HFFc6 (cell line): ENCODE results near the gene UXS1. TPM values are rescaled to one million over a fixed set of nuclear protein-coding genes. Genes with fewer than 3 reads are reported as not detected.

ENCODE experiments used
- DNase-seq: peaks from one replicate; pipeline ENCODE4 v3.0.0-alpha.2; 2018
- H3K27ac Mint-ChIP-seq: 2 replicates; pipeline ENCODE4 v1.8.0; 2020; ENCODE audit warnings: mild to moderate bottlenecking, mixed read lengths
- H3K27me3 Mint-ChIP-seq: 2 replicates; pipeline ENCODE4 v1.8.0; 2021; ENCODE audit warnings: mild to moderate bottlenecking, moderate library complexity, mixed read lengths; ENCODE audit not compliant: insufficient read depth
- H3K36me3 Mint-ChIP-seq: 2 replicates; pipeline ENCODE4 v1.8.0; 2021; ENCODE audit warnings: low read depth, mixed read lengths
- H3K4me1 Mint-ChIP-seq: 2 replicates; pipeline ENCODE4 v1.8.0; 2020; ENCODE audit warnings: low read depth, mixed read lengths
- H3K4me3 Mint-ChIP-seq: 2 replicates; pipeline ENCODE4 v1.8.0; 2020; ENCODE audit warnings: mild to moderate bottlenecking, moderate library complexity, mixed read lengths
- H3K9me3 Mint-ChIP-seq: 2 replicates; pipeline ENCODE4 v1.8.0; 2020; ENCODE audit warnings: mild to moderate bottlenecking, mixed read lengths
- CTCF ChIP-seq: fragments of 200-600 bp; sonication (generic); IDR thresholded peaks from 2 replicates; pipeline ENCODE4 v1.5.0; 2021; ENCODE audit warnings: antibody characterized with exemption, mild to moderate bottlenecking
- total RNA-seq, 6 experiments: library from RNA; stranded (reverse); fragmentation: NEBNext Ultra II Directional; extraction: Animal tissue kit (Norgen Biotek cat#: 25700); gene quantifications; 2 replicates in 1 of 6; 3 replicates in 5 of 6; pipeline ENCODE4 v1.2.3, GENCODE V29; 2021

The UXS1 gene
- total RNA-seq, 6 experiments from 2014 or later = 40.0 to 51.9 (median 44.5) TPM

GRCh38 chr2:106158871-106159270, 35.2 kb downstream of the UXS1 start:
- H3K27me3 Mint-ChIP-seq = peaks cover 2% of the 10 kb centered on the region
- no peak for TF ChIP-seq CTCF
- H3K4me1 Mint-ChIP-seq = peaks cover 20% of the 10 kb centered on the region
- DNase-seq = no peak
- H3K36me3 Mint-ChIP-seq = peaks cover 25% of the 10 kb centered on the region
- H3K9me3 Mint-ChIP-seq = peaks cover 2% of the 10 kb centered on the region; the same call in 1 of the 2 replicates
- no peak overlapping the region for H3K4me3 Mint-ChIP-seq
- no peak overlapping the region for H3K27ac Mint-ChIP-seq

- DNase-seq = no peak
- TF ChIP-seq CTCF = no peak
- Mint-ChIP-seq H3K4me3 (no peak overlapping the region), H3K36me3 (peaks cover 32% of the 10 kb centered on the region), H3K4me1 (peaks cover 17% of the 10 kb centered on the region), H3K27me3 (peaks cover 2% of the 10 kb centered on the region), H3K9me3 (peaks cover 10% of the 10 kb centered on the region; the same call in 1 of the 2 replicates), H3K27ac (no peak overlapping the region)
Measured at GRCh38 chr2:106158131-106158530, 36.0 kb downstream of the UXS1 start.

GRCh38 chr2:106157416-106157815, 36.7 kb downstream of the UXS1 start:
- Mint-ChIP-seq H3K4me1 (peaks cover 13% of the 10 kb centered on the region; the same call in 1 of the 2 replicates), H3K9me3 (peaks cover 15% of the 10 kb centered on the region; the same call in 1 of the 2 replicates), H3K27ac (no peak overlapping the region), H3K4me3 (no peak overlapping the region), H3K27me3 (peaks cover 2% of the 10 kb centered on the region), H3K36me3 (peaks cover 37% of the 10 kb centered on the region)
- no peak for TF ChIP-seq CTCF
- DNase-seq = no peak

- TF ChIP-seq CTCF = no peak
Measured at GRCh38 chr2:106156305-106157296, 37.5 kb downstream of the UXS1 start.

GRCh38 chr2:106153781-106154180, 40.3 kb downstream of the UXS1 start:
- H3K4me1 Mint-ChIP-seq = peaks cover 13% of the 10 kb centered on the region; the same call in 1 of the 2 replicates
- DNase-seq = no peak
- H3K27me3 Mint-ChIP-seq = no peaks in the 10 kb centered on the region; the same call in 1 of the 2 replicates
- no peak overlapping the region for H3K4me3 Mint-ChIP-seq
- H3K27ac Mint-ChIP-seq = no peak overlapping the region
- H3K36me3 Mint-ChIP-seq = peaks cover 40% of the 10 kb centered on the region
- H3K9me3 Mint-ChIP-seq = peaks cover 15% of the 10 kb centered on the region; the same call in 1 of the 2 replicates
- no peak for TF ChIP-seq CTCF

More at GRCh38 chr2:106156305-106157296, 37.5 kb downstream of the UXS1 start:
- H3K36me3 Mint-ChIP-seq = peaks cover 37% of the 10 kb centered on the region
- no peak overlapping the region for H3K27ac Mint-ChIP-seq
- DNase-seq = no peak
- peaks cover 13% of the 10 kb centered on the region; the same call in 1 of the 2 replicates for H3K4me1 Mint-ChIP-seq
- no peak overlapping the region for H3K4me3 Mint-ChIP-seq
- peaks cover 15% of the 10 kb centered on the region; the same call in 1 of the 2 replicates for H3K9me3 Mint-ChIP-seq
- peaks cover 2% of the 10 kb centered on the region for H3K27me3 Mint-ChIP-seq
